GM23338 (cell line): ENCODE results near the gene INPP5D. TPM values are rescaled to one million over a fixed set of nuclear protein-coding genes. Genes with fewer than 3 reads are reported as not detected.
A peak's percentile ranks its signal among the peaks of the same experiment; 100 is the strongest.

Experiments
- ATAC-seq: fragments of 200-7000 bp; cut with Tn5 transposase; 3 replicates; pipeline ENCODE4 v1.9.1; 2020
- DNase-seq: peaks from one replicate; pipeline ENCODE4 v3.0.0-alpha.2; 2015; ENCODE audit warnings: low spot score
- H2AFZ ChIP-seq: fragments of 200-600 bp; sonication (generic); 2 replicates; pipeline ENCODE4 v1.8.0; 2016; ENCODE audit warnings: antibody characterized with exemption, mild to moderate bottlenecking, moderate library complexity
- H3F3A ChIP-seq: fragments of 200-600 bp; sonication (generic); replicated peaks from 2 replicates; pipeline ENCODE4 v1.8.0; 2017; ENCODE audit warnings: antibody characterized with exemption, mixed run types, low read depth
- H3K27ac ChIP-seq: fragments of 200-600 bp; sonication (generic); 2 replicates; pipeline ENCODE4 v1.6.1; 2016; ENCODE audit warnings: low read depth
- H3K27me3 ChIP-seq: fragments of 200-600 bp; sonication (generic); 2 replicates; pipeline ENCODE4 v1.8.0; 2016; ENCODE audit warnings: mild to moderate bottlenecking, mixed run types, moderate library complexity; ENCODE audit not compliant: insufficient read depth
- H3K36me3 ChIP-seq: fragments of 200-600 bp; sonication (generic); 2 replicates; pipeline ENCODE4 v1.8.0; 2016; ENCODE audit warnings: mild to moderate bottlenecking; ENCODE audit not compliant: insufficient read depth
- H3K4me1 ChIP-seq: fragments of 200-600 bp; sonication (generic); 2 replicates; pipeline ENCODE4 v1.8.0; 2016; ENCODE audit warnings: mild to moderate bottlenecking, moderate library complexity; ENCODE audit not compliant: insufficient read depth
- H3K4me2 ChIP-seq: fragments of 200-600 bp; sonication (generic); 2 replicates; pipeline ENCODE4 v1.7.1; 2017; ENCODE audit warnings: mixed run types
- H3K4me3 ChIP-seq: fragments of 200-600 bp; sonication (generic); 2 replicates; pipeline ENCODE4 v1.6.1; 2016; ENCODE audit warnings: mixed run types
- H3K79me2 ChIP-seq: fragments of 200-600 bp; sonication (generic); replicated peaks from 2 replicates; pipeline ENCODE4 v1.8.0; 2017; ENCODE audit warnings: mild to moderate bottlenecking; ENCODE audit not compliant: insufficient read depth
- H3K9me2 ChIP-seq: fragments of 200-600 bp; sonication (generic); 2 replicates; pipeline ENCODE4 v1.8.0; 2017; ENCODE audit not compliant: insufficient read depth
- H4K20me1 ChIP-seq: fragments of 200-600 bp; sonication (generic); replicated peaks from 2 replicates; pipeline ENCODE4 v1.8.0; 2017; ENCODE audit warnings: mild to moderate bottlenecking; ENCODE audit not compliant: insufficient read depth
- H3K27ac Mint-ChIP-seq: 2 replicates; pipeline ENCODE4 v1.8.0; 2020; ENCODE audit warnings: inconsistent platforms, mild to moderate bottlenecking, moderate library complexity, mixed read lengths
- H3K27me3 Mint-ChIP-seq: 3 replicates; pipeline ENCODE4 v1.8.0; 2022; ENCODE audit warnings: low read depth, mild to moderate bottlenecking, moderate library complexity, mixed read lengths, inconsistent platforms; ENCODE audit not compliant: insufficient read depth, poor library complexity
- H3K36me3 Mint-ChIP-seq: 3 replicates; pipeline ENCODE4 v1.8.0; 2021; ENCODE audit warnings: low read depth, mild to moderate bottlenecking, inconsistent platforms, moderate library complexity, mixed read lengths
- H3K4me1 Mint-ChIP-seq: 3 replicates; pipeline ENCODE4 v1.8.0; 2020; ENCODE audit warnings: mild to moderate bottlenecking, inconsistent platforms, mixed read lengths
- H3K4me3 Mint-ChIP-seq: 3 replicates; pipeline ENCODE4 v1.8.0; 2021; ENCODE audit warnings: moderate library complexity, mild to moderate bottlenecking, inconsistent platforms, mixed read lengths
- H3K9me3 Mint-ChIP-seq: 3 replicates; pipeline ENCODE4 v1.8.0; 2020; ENCODE audit warnings: moderate library complexity, mild to moderate bottlenecking, inconsistent platforms, mixed read lengths
- CREB1 ChIP-seq: fragments of 250-450 bp; sonication (Bioruptor Pico); IDR thresholded peaks from 2 replicates; pipeline ENCODE4 v1.5.0; 2020; ENCODE audit warnings: low read depth, mild to moderate bottlenecking, moderate library complexity
- EZH2 ChIP-seq: fragments of 200-600 bp; sonication (generic); IDR thresholded peaks from one replicate; pipeline ENCODE4 v1.8.0; 2017; ENCODE audit warnings: antibody characterized with exemption, mild to moderate bottlenecking, low read depth; ENCODE audit not compliant: unreplicated experiment
- JUNB ChIP-seq: IDR thresholded peaks from one replicate; pipeline ENCODE4 v1.6.1; 2016; ENCODE audit warnings: antibody characterized with exemption; ENCODE audit not compliant: unreplicated experiment
- NANOG ChIP-seq: IDR thresholded peaks from 2 replicates; pipeline ENCODE4 v1.6.1; 2016; ENCODE audit warnings: antibody characterized with exemption, borderline replicate concordance
- STAT1 ChIP-seq: IDR thresholded peaks from one replicate; pipeline ENCODE4 v1.6.1; 2016; ENCODE audit warnings: antibody characterized with exemption; ENCODE audit not compliant: unreplicated experiment
- ZNF114 ChIP-seq: fragments of 250-450 bp; sonication (Bioruptor Pico); IDR thresholded peaks from 2 replicates; pipeline ENCODE4 v1.5.0; 2020; ENCODE audit warnings: mild to moderate bottlenecking, moderate library complexity
- ZNF331 ChIP-seq: fragments of 250-450 bp; sonication (Bioruptor Pico); IDR thresholded peaks from 2 replicates; pipeline ENCODE4 v1.5.0; 2020; ENCODE audit warnings: low read depth, mild to moderate bottlenecking, moderate library complexity
- polyA plus RNA-seq: library from polyadenylated mRNA; unstranded; fragments of >200 nt; fragmentation: Nextera tagmentation; extraction: Ambion mirVana; gene quantifications from 2 replicates; pipeline ENCODE4 v1.2.1, GENCODE V29; 2016
- total RNA-seq: library from RNA; depleted of rRNA; stranded (reverse); fragments of >200 nt; shearing (Covaris generic); gene quantifications from 2 replicates; pipeline ENCODE4 v1.2.3, GENCODE V29; 2014
- TF ChIP-seq, protein P1 (sequence below): IDR thresholded peaks from one replicate; pipeline ENCODE4 v1.6.1; 2018; ENCODE audit warnings: antibody characterized with exemption; ENCODE audit not compliant: unreplicated experiment
- TF ChIP-seq, protein P2 (sequence below), 2 experiments: fragments of 200-600 bp in 1 of 2; sonication (generic) in 1 of 2; conservative IDR thresholded peaks; 2 replicates each; pipeline versions ENCODE4 v1.5.1 to v1.6.1; 2016 to 2017; ENCODE audit warnings: antibody characterized with exemption in 2 of 2, low read depth in 2 of 2, mild to moderate bottlenecking in 2 of 2, moderate library complexity in 1 of 2
- TF ChIP-seq, protein P3 (sequence below): IDR thresholded peaks from 2 replicates; pipeline ENCODE4 v1.6.1; 2016; ENCODE audit warnings: antibody characterized with exemption

The INPP5D gene
- total and polyA plus RNA-seq, 2 experiments from 2014 or later = 6.6 to 8.3 TPM

DNA sequence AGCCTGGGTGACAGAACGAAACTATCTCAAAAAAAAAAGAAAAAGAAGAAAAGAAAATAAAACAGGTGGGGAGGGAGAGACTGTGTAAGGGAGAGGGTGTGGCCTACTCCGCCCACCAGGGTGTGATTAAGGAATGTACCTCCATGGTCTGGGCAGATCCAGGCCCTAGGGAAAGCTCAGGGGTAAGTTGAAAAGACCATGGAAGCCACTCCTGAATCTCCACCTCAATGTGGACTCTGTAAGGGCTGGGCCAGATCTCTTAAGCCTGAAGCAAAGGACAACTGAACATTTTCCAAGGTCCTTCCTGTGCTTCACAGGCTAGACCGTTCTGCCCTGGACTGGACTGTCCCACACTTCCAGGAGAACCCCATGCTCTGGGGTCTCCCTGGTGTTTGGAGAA is 181.7 kb downstream of the INPP5D start:
- TF ChIP-seq EZH2 = no peak
- TF ChIP-seq CREB1 (CRISPR knock-in tag) = no peak
- TF ChIP-seq, protein P1, sequence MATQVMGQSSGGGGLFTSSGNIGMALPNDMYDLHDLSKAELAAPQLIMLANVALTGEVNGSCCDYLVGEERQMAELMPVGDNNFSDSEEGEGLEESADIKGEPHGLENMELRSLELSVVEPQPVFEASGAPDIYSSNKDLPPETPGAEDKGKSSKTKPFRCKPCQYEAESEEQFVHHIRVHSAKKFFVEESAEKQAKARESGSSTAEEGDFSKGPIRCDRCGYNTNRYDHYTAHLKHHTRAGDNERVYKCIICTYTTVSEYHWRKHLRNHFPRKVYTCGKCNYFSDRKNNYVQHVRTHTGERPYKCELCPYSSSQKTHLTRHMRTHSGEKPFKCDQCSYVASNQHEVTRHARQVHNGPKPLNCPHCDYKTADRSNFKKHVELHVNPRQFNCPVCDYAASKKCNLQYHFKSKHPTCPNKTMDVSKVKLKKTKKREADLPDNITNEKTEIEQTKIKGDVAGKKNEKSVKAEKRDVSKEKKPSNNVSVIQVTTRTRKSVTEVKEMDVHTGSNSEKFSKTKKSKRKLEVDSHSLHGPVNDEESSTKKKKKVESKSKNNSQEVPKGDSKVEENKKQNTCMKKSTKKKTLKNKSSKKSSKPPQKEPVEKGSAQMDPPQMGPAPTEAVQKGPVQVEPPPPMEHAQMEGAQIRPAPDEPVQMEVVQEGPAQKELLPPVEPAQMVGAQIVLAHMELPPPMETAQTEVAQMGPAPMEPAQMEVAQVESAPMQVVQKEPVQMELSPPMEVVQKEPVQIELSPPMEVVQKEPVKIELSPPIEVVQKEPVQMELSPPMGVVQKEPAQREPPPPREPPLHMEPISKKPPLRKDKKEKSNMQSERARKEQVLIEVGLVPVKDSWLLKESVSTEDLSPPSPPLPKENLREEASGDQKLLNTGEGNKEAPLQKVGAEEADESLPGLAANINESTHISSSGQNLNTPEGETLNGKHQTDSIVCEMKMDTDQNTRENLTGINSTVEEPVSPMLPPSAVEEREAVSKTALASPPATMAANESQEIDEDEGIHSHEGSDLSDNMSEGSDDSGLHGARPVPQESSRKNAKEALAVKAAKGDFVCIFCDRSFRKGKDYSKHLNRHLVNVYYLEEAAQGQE = no peak
- TF ChIP-seq, protein P2, sequence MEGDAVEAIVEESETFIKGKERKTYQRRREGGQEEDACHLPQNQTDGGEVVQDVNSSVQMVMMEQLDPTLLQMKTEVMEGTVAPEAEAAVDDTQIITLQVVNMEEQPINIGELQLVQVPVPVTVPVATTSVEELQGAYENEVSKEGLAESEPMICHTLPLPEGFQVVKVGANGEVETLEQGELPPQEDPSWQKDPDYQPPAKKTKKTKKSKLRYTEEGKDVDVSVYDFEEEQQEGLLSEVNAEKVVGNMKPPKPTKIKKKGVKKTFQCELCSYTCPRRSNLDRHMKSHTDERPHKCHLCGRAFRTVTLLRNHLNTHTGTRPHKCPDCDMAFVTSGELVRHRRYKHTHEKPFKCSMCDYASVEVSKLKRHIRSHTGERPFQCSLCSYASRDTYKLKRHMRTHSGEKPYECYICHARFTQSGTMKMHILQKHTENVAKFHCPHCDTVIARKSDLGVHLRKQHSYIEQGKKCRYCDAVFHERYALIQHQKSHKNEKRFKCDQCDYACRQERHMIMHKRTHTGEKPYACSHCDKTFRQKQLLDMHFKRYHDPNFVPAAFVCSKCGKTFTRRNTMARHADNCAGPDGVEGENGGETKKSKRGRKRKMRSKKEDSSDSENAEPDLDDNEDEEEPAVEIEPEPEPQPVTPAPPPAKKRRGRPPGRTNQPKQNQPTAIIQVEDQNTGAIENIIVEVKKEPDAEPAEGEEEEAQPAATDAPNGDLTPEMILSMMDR (conservative IDR thresholded peaks at IDR 0.05; ENCODE audit: low read depth in 2 of 2) = no peak
- Histone ChIP-seq H3K4me2 (no peak overlapping the region), H3K4me1 (no peaks in the 10 kb centered on the region), H3K36me3 (no peaks in the 10 kb centered on the region), H3K79me2 (no peaks in the 10 kb centered on the region), H3K27me3 (no peaks in the 10 kb centered on the region), H2AFZ (peak overlapping the region; percentile 85; the same call in 1 of the 2 replicates), H3K4me3 (no peak overlapping the region), H3K27ac (no peak overlapping the region), H4K20me1 (no peaks in the 10 kb centered on the region), H3F3A (no peaks in the 10 kb centered on the region), H3K9me2 (no peaks in the 10 kb centered on the region)
- Mint-ChIP-seq H3K4me1 (no peaks in the 10 kb centered on the region), H3K27me3 (peaks cover 6% of the 10 kb centered on the region), H3K36me3 (no peaks in the 10 kb centered on the region), H3K9me3 (no peaks in the 10 kb centered on the region), H3K4me3 (no peak overlapping the region), H3K27ac (no peak overlapping the region)
- peak; percentile 65 for ATAC-seq
- DNase-seq = peak; percentile 19

DNA sequence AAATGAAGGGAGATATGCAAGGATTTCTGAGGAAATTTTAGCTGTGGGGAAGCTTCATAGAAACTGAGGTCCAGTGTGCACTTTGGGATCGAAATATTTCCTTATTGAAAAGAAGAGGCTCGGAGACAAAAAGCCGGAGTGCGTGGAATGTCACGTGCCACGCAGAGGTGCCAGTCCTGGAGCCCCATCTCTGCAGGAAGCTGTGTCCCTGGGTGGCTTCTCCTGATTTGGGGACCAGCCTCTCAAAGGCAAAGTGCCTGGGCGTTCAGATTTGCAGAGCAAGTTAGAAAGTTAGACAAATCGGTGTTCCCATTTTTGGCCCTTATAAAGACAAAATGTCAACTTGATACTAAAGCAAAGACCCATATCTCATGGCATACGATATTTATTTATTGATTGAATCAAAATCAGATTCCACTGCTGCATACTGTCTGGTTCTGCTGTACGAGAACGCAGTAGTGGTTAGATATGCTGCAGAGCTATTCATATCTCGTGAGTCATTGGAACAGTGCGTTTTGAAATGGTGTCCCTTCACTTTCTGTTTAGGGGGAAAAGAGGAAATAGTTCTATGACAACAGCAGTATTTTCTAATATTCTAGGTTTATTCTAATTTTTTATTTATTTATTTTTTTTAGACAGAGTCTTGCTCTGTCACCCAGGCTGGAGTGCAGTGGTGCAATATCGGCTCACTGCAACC is 182.2 kb downstream of the INPP5D start:
- H4K20me1 ChIP-seq = no peaks in the 10 kb centered on the region
- H3K4me1 ChIP-seq = no peaks in the 10 kb centered on the region
- no peaks in the 10 kb centered on the region for H3K9me2 ChIP-seq
- TF ChIP-seq, protein P1 = no peak
- TF ChIP-seq STAT1 = no peak
- TF ChIP-seq, protein P2 (conservative IDR thresholded peaks at IDR 0.05; ENCODE audit: low read depth in 2 of 2) = no peak
- TF ChIP-seq, protein P3, sequence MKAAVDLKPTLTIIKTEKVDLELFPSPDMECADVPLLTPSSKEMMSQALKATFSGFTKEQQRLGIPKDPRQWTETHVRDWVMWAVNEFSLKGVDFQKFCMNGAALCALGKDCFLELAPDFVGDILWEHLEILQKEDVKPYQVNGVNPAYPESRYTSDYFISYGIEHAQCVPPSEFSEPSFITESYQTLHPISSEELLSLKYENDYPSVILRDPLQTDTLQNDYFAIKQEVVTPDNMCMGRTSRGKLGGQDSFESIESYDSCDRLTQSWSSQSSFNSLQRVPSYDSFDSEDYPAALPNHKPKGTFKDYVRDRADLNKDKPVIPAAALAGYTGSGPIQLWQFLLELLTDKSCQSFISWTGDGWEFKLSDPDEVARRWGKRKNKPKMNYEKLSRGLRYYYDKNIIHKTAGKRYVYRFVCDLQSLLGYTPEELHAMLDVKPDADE = no peak
- TF ChIP-seq ZNF114 = no peak
- no peak for TF ChIP-seq ZNF331 (CRISPR knock-in tag)
- no peak for TF ChIP-seq EZH2
- TF ChIP-seq CREB1 (CRISPR knock-in tag) = no peak
- no peak for TF ChIP-seq JUNB
- no peak for TF ChIP-seq NANOG
- H3K27ac Mint-ChIP-seq = no peak overlapping the region
- H3K36me3 ChIP-seq = no peaks in the 10 kb centered on the region
- H3K27me3 Mint-ChIP-seq = peaks cover 6% of the 10 kb centered on the region
- no peak for DNase-seq
- H3K79me2 ChIP-seq = no peaks in the 10 kb centered on the region
- no peaks in the 10 kb centered on the region for H3K36me3 Mint-ChIP-seq
- ATAC-seq = no peak
- no peak overlapping the region for H3K4me3 ChIP-seq
- no peaks in the 10 kb centered on the region for H3K27me3 ChIP-seq
- peak overlapping the region; percentile 85; the same call in 1 of the 2 replicates for H2AFZ ChIP-seq
- no peaks in the 10 kb centered on the region for H3K4me1 Mint-ChIP-seq
- no peak overlapping the region for H3K27ac ChIP-seq
- no peak overlapping the region for H3K4me3 Mint-ChIP-seq
- no peaks in the 10 kb centered on the region for H3F3A ChIP-seq
- H3K4me2 ChIP-seq = no peak overlapping the region
- no peaks in the 10 kb centered on the region for H3K9me3 Mint-ChIP-seq
